Measurements from ENCODE around the gene ROM1. TPM values are rescaled to one million over a fixed set of nuclear protein-coding genes. Genes with fewer than 3 reads are reported as not detected.

The ROM1 gene
- polyA plus RNA-seq, 1 donor, result 4.5 TPM

Other genes with a start within 250 kb of the ROM1 start
- gene SCGB1A1, start 194.2 kb upstream of the ROM1 start, polyA plus RNA-seq, result not detected
- gene AHNAK, start 66.5 kb upstream of the ROM1 start, polyA plus RNA-seq, result 134 TPM
- gene EEF1G, start 39.4 kb upstream of the ROM1 start, polyA plus RNA-seq, result 2,426 TPM
- 18.7 TPM for gene TUT1, start 21.7 kb upstream of the ROM1 start, polyA plus RNA-seq
- gene MTA2, start 11.4 kb upstream of the ROM1 start, polyA plus RNA-seq, result 51.6 TPM
- 25.3 TPM for gene EML3, start 482 bp upstream of the ROM1 start, polyA plus RNA-seq
- gene B3GAT3, start 8.7 kb downstream of the ROM1 start, polyA plus RNA-seq, result 40.0 TPM
- 272 TPM for gene GANAB, start 33.4 kb downstream of the ROM1 start, polyA plus RNA-seq
- gene INTS5, start 40.0 kb downstream of the ROM1 start, polyA plus RNA-seq, result 15.2 TPM
- 60.4 TPM for gene C11orf98, start 52.0 kb downstream of the ROM1 start, polyA plus RNA-seq
- 8.7 TPM for gene CSKMT, start 52.1 kb downstream of the ROM1 start, polyA plus RNA-seq
- gene UQCC3, start 58.4 kb downstream of the ROM1 start, polyA plus RNA-seq, result 10.4 TPM
- 5.7 TPM for gene LBHD1, start 59.0 kb downstream of the ROM1 start, polyA plus RNA-seq
- 146 TPM for gene UBXN1, start 65.8 kb downstream of the ROM1 start, polyA plus RNA-seq
- 2.9 TPM for gene LRRN4CL, start 76.3 kb downstream of the ROM1 start, polyA plus RNA-seq
- 38.6 TPM for gene BSCL2, start 94.2 kb downstream of the ROM1 start, polyA plus RNA-seq
- 10.9 TPM for gene GNG3, start 94.4 kb downstream of the ROM1 start, polyA plus RNA-seq
- gene HNRNPUL2, start 114.2 kb downstream of the ROM1 start, polyA plus RNA-seq, result 65.1 TPM
- gene TTC9C, start 115.2 kb downstream of the ROM1 start, polyA plus RNA-seq, result 37.9 TPM
- 7.2 TPM for gene ZBTB3, start 140.9 kb downstream of the ROM1 start, polyA plus RNA-seq
- 87.5 TPM for gene POLR2G, start 148.3 kb downstream of the ROM1 start, polyA plus RNA-seq
- gene TAF6L, start 158.1 kb downstream of the ROM1 start, polyA plus RNA-seq, result 28.5 TPM
- 69.5 TPM for gene TMEM179B, start 174.1 kb downstream of the ROM1 start, polyA plus RNA-seq
- 18.4 TPM for gene TMEM223, start 178.7 kb downstream of the ROM1 start, polyA plus RNA-seq
- 89.3 TPM for gene NXF1, start 192.2 kb downstream of the ROM1 start, polyA plus RNA-seq
- gene STX5, start 218.8 kb downstream of the ROM1 start, polyA plus RNA-seq, result 42.4 TPM
- gene TEX54, start 219.6 kb downstream of the ROM1 start, polyA plus RNA-seq, result 0.76 TPM
- gene WDR74, start 226.3 kb downstream of the ROM1 start, polyA plus RNA-seq, result 38.4 TPM

Data from large intestine (tissue), 1 donor.